ENCODE measurements around the gene NDUFS7. TPM values are rescaled to one million over a fixed set of nuclear protein-coding genes. Genes with fewer than 3 reads are reported as not detected.
"Not testable (repeated sequence)": the region's sequence is repeated elsewhere in the genome, so short reads cannot be mapped to it uniquely, and the experiment has no call there.

Gene NDUFS7
- polyA plus RNA-seq, 3 donors, result 39.5 to 84.1 (median 76.6) TPM

GRCh38 chr19:1438035-1438932 lies 54.6 kb downstream of the NDUFS7 start, which contains the start of gene RPS15:
Gene RPS15 (plus strand): TSS chr19:1438396. CDS start chr19:1438426, 30 bp downstream.
- peak; percentile 87 to 96 (median 94) for DNase-seq (ENCODE audit: extremely low read depth in 1 of 11, low read depth in 9 of 11, low spot score in 4 of 11)

- DNase-seq (ENCODE audit: extremely low read depth in 1 of 11, low read depth in 9 of 11, low spot score in 4 of 11), result no peak
Measured at GRCh38 chr19:1438933-1439354, 55.2 kb downstream of the NDUFS7 start.

- DNase-seq (ENCODE audit: extremely low read depth in 1 of 11, low read depth in 9 of 11, low spot score in 4 of 11), result not testable (repeated sequence)
Measured at GRCh38 chr19:1439525-1440417, 56.1 kb downstream of the NDUFS7 start.

- DNase-seq (ENCODE audit: extremely low read depth in 1 of 11, low read depth in 9 of 11, low spot score in 4 of 11), result no peak
Measured at GRCh38 chr19:1440418-1440801, 56.7 kb downstream of the NDUFS7 start.

GRCh38 chr19:1441022-1441426 lies 57.3 kb downstream of the NDUFS7 start:
- no peak for DNase-seq (ENCODE audit: extremely low read depth in 1 of 11, low read depth in 9 of 11, low spot score in 4 of 11)

- no peak for DNase-seq (ENCODE audit: extremely low read depth in 1 of 11, low read depth in 9 of 11, low spot score in 4 of 11)
Measured at GRCh38 chr19:1441677-1442438, 58.2 kb downstream of the NDUFS7 start.

Other genes with a start within 250 kb of the NDUFS7 start
- gene SBNO2, start 209.6 kb upstream of the NDUFS7 start, polyA plus RNA-seq (ENCODE audit: insufficient read length in 3 of 3), result 10 to 100 TPM; 14.9 to 23.6 (median 18.3) TPM
- gene STK11, start 178.1 kb upstream of the NDUFS7 start, polyA plus RNA-seq (ENCODE audit: insufficient read length in 3 of 3), result 10 to 100 TPM; 56.8 to 62.2 (median 59.0) TPM
- gene CBARP, start 145.9 kb upstream of the NDUFS7 start, polyA plus RNA-seq (ENCODE audit: insufficient read length in 3 of 3), result 1 to 10 TPM; 1.5 to 8.7 (median 2.0) TPM
- 100 to 1,000 TPM in 2 of 3 donors, 10 to 100 TPM in 1; 82.2 to 145 (median 129) TPM for gene ATP5F1D, start 142.2 kb upstream of the NDUFS7 start, polyA plus RNA-seq (ENCODE audit: insufficient read length in 3 of 3)
- gene MIDN, start 135.3 kb upstream of the NDUFS7 start, polyA plus RNA-seq (ENCODE audit: insufficient read length in 3 of 3), result 10 to 100 TPM; 42.1 to 70.7 (median 67.6) TPM
- 100 to 1,000 TPM; 803 to 982 (median 849) TPM for gene CIRBP, start 114.6 kb upstream of the NDUFS7 start, polyA plus RNA-seq (ENCODE audit: insufficient read length in 3 of 3)
- gene FAM174C, start 108.4 kb upstream of the NDUFS7 start, polyA plus RNA-seq (ENCODE audit: insufficient read length in 3 of 3), result 10 to 100 TPM; 14.8 to 25.6 (median 21.3) TPM
- 1 to 10 TPM; 1.5 to 3.8 (median 3.6) TPM for gene EFNA2, start 98.0 kb upstream of the NDUFS7 start, polyA plus RNA-seq (ENCODE audit: insufficient read length in 3 of 3)
- 10 to 100 TPM; 25.6 to 39.6 (median 37.4) TPM for gene GAMT, start 17.6 kb downstream of the NDUFS7 start, polyA plus RNA-seq (ENCODE audit: insufficient read length in 3 of 3)
- gene DAZAP1, start 23.7 kb downstream of the NDUFS7 start, polyA plus RNA-seq (ENCODE audit: insufficient read length in 3 of 3), result 100 to 1,000 TPM in 1 of 3 donors, 10 to 100 TPM in 2; 79.6 to 103 (median 90.2) TPM
- gene RPS15, start 54.5 kb downstream of the NDUFS7 start, polyA plus RNA-seq (ENCODE audit: insufficient read length in 3 of 3), result 100 to 1,000 TPM; 587 to 892 (median 766) TPM
- 1 to 10 TPM; 1.2 to 1.9 (median 1.5) TPM for gene APC2, start 66.2 kb downstream of the NDUFS7 start, polyA plus RNA-seq (ENCODE audit: insufficient read length in 3 of 3)
- gene C19orf25, start 95.3 kb downstream of the NDUFS7 start, polyA plus RNA-seq (ENCODE audit: insufficient read length in 3 of 3), result 10 to 100 TPM; 17.0 to 33.0 (median 31.3) TPM
- gene PCSK4, start 106.4 kb downstream of the NDUFS7 start, polyA plus RNA-seq (ENCODE audit: insufficient read length in 3 of 3), result 10 to 100 TPM in 1 of 3 donors, 1 to 10 TPM in 2; 4.4 to 11.4 (median 7.8) TPM
- gene REEP6, start 107.3 kb downstream of the NDUFS7 start, polyA plus RNA-seq (ENCODE audit: insufficient read length in 3 of 3), result 10 to 100 TPM; 14.5 to 28.1 (median 23.8) TPM
- 1 to 10 TPM in 1 of 3 donors, under 1 TPM in 2; 0.47 to 1.2 (median 0.62) TPM for gene ADAMTSL5, start 129.1 kb downstream of the NDUFS7 start, polyA plus RNA-seq (ENCODE audit: insufficient read length in 3 of 3)
- under 1 TPM; 0.11 to 0.45 (median 0.14) TPM for gene PLK5, start 140.2 kb downstream of the NDUFS7 start, polyA plus RNA-seq (ENCODE audit: insufficient read length in 3 of 3)
- 10 to 100 TPM; 19.3 to 33.9 (median 28.2) TPM for gene MEX3D, start 184.4 kb downstream of the NDUFS7 start, polyA plus RNA-seq (ENCODE audit: insufficient read length in 3 of 3)
- gene MBD3, start 209.0 kb downstream of the NDUFS7 start, polyA plus RNA-seq (ENCODE audit: insufficient read length in 3 of 3), result 10 to 100 TPM; 41.3 to 77.7 (median 68.6) TPM
- gene UQCR11, start 221.6 kb downstream of the NDUFS7 start, polyA plus RNA-seq (ENCODE audit: insufficient read length in 3 of 3), result 100 to 1,000 TPM in 2 of 3 donors, 10 to 100 TPM in 1; 86.1 to 129 (median 121) TPM